HG02763 (cell line): ENCODE results near the gene RBFOX2.

Experiments
- ATAC-seq: cut with Tn5 transposase; IDR thresholded peaks from one replicate; pipeline ENCODE4 v1.9.1; 2021; ENCODE audit warnings: mild to moderate bottlenecking, moderate library complexity; ENCODE audit not compliant: unreplicated experiment

The RBFOX2 gene

GRCh38 chr22:35978889-35979288 is 49.7 kb downstream of the RBFOX2 start:
- ATAC-seq = no peak

GRCh38 chr22:35978201-35978600 is 50.4 kb downstream of the RBFOX2 start:
- ATAC-seq = no peak

DNA sequence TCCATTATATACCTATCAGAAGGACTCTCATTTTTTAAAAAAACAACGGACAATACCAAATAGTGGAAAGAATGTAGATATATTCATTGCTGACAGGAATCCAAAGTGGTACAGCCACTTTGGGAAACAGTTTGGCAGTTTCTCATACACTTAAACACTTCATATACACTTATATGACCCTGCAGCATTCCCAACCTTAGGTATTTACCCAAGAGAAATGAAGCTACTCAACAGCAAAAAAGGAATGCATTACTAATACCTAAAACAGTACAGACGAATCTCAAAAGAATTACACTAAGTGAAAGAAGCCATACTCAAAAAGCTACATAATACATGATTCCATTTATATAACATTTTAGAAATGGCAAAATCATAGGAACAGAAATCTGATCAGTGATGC is 51.5 kb downstream of the RBFOX2 start:
- ATAC-seq = no peak

GRCh38 chr22:35973388-35973787 is 55.2 kb downstream of the RBFOX2 start:
- no peak for ATAC-seq

DNA sequence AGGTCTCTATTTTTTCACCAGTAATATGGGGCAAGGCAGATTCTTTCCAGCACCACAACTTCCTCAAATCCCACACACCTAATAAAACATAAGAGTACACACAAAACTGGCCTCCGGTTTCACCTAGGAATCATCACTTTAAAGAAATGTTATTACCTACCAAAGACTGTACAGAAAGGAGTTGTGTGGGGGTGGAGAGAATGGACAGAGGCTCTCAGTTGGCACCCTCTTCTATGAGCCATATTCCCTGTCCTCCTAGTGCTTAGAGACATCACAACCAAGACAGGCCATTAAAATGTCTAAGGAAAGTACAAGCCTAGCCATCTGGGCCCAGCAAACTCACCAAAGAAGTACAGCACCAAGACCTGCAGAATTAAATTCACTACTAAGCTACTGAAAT is 56.1 kb downstream of the RBFOX2 start:
- ATAC-seq = no peak

DNA sequence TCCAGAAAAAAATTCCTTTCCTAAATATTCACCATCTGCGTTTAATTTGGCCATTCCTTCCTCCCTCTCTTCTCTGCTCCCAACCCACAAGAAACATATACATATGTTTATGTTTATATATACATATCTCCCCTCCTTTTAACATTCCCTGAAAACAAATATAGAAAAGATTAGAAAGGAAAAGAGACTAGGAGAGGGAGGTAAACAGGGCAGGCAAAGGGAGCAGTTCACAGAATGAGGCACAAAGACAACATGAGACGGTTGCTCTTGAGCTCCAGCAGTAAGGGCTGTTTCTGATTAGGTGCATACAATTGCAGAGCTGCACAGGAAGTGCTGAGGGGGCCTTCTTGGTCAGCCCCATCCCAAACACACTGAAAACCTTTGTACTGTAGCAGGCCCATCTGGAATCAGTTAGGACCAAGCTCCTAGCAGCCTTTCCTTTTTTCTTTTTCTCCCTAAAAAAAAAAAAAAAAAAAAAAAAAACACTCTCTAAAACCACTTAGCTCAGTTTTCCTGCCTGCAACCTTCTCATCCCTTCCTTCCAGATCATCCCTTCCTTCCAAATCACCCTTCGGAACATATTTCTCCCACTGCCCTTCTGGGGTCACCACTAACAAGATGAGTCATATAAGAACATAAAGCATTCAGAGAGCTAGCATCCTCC is 57.0 kb downstream of the RBFOX2 start:
- no peak for ATAC-seq

- ATAC-seq = no peak
Observed at GRCh38 chr22:35970616-35971455, 57.8 kb downstream of the RBFOX2 start.

DNA sequence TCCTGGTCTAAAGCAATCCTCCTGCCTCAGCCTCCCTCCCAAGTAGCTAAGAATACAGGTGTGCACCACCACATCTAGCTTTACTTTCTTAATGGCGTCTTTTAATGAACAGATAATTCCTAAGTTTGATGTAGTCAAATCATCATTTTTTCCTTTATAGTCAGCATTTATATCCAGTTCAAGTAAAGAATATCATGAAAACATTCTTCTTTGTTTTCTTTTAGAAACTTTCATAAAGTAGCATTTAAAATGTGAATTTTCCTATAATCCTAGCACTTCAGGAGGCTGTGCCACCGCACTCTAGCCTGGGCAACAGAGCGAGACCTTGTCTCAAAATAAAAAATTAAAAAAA is 61.6 kb downstream of the RBFOX2 start:
- ATAC-seq = no peak

GRCh38 chr22:35966314-35967045 is 62.1 kb downstream of the RBFOX2 start:
- no peak for ATAC-seq

GRCh38 chr22:35963237-35963810 is 65.3 kb downstream of the RBFOX2 start:
- ATAC-seq = no peak

DNA sequence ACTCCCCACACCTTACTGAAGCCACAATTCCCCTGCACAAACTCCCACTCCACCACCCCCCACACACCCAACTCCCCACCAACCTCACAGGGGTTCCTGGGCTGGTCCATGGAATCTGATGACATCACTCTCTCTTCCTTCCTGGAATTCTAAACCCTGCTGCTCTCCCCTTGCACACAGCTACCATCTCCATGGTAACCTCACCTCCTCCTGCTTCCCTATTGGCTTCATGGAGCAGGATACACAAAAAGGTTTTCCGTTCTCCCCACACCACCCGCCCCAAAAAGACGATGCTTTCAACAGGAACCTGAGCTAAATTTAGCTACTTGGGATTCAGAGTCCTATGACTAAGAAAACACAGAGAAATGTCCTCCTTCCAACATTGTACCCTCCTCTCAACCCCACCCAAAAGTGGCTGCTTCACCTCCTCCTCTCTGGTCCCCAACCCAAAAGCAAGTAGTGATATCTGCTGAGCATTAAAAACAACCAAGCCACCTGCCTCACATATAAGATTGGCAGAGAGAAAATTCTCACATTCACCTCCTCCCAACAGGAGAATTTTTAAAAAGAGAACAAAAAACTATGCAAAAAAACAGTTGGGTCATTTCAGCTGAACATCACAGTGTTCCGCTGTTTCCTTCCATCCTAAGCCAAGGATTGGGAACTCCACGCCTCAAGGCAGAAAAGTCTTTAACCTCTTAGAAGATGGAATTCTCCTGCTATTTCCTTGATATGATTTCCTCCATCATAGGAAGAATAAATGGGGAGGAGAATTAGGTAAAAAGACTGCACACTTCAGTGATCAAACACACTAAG is 66.9 kb downstream of the RBFOX2 start:
- no peak for ATAC-seq

DNA sequence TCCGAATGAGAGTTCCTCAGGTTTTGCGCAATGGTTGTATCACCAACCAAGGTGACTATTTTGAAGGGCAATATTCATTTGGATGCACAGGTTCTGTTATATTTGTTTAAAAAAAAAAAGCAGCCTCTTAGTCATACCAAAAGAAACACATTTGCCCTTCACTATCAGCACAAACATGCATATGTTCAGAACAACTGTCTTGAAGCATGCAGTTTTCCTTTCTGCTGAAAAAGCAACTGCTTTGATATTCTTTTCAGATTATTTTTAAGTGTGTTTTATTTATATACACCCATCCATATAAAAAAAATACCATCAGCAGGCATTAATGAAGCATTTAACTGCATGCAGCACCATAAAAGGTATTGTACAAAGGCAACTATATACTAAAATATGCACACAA is 67.8 kb downstream of the RBFOX2 start:
- no peak for ATAC-seq

DNA sequence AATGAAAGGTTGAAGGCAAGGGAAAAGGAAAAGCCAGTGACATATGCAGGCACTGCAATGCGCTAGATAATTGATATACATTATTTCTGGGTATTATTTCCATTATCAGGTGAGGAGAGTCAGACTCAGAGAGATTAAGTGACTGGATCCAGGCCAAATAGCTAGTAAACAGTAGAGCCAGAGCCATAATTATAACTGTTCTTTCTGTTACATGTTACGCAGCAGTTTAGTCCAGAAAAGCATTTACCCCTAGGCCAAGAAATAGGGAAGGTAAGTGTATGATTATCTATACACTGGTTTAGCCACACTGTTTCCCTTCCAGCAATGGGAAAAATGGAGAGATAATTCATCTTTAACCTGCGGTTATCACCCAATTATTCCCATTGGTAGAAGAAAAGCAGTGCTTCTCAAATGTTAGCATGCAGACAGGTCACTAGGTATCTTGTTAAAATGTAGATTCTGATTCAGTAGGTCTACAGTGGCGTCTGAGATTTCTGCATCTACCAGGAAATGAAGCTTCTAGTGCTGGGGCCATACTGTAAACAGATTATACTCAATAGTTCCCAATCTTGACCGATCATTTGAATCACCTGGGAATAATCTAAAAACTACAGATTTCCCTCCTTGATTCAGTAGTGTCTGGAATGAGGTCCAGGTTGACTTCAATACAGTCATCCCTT is 69.4 kb downstream of the RBFOX2 start:
- no peak for ATAC-seq

- ATAC-seq = no peak
Observed at GRCh38 chr22:35958334-35958733, 70.3 kb downstream of the RBFOX2 start.

GRCh38 chr22:35957589-35957988 is 71.0 kb downstream of the RBFOX2 start:
- ATAC-seq = no peak

GRCh38 chr22:35956850-35957249 is 71.8 kb downstream of the RBFOX2 start:
- ATAC-seq = no peak

- ATAC-seq = no peak
Observed at GRCh38 chr22:35955546-35955945, 73.1 kb downstream of the RBFOX2 start.

GRCh38 chr22:35952576-35952975 is 76.0 kb downstream of the RBFOX2 start:
- no peak for ATAC-seq

- no peak for ATAC-seq
Observed at GRCh38 chr22:35950262-35950661, 78.4 kb downstream of the RBFOX2 start.

- no peak for ATAC-seq
Observed at GRCh38 chr22:35949243-35949642, 79.4 kb downstream of the RBFOX2 start.
